GM18861 (cell line): ENCODE results near the gene SPPL2C.

Experiments
- ATAC-seq: cut with Tn5 transposase; IDR thresholded peaks from one replicate; pipeline ENCODE4 v1.9.1; 2021; ENCODE audit not compliant: unreplicated experiment

SPPL2C gene

GRCh38 chr17:45828171-45828570 is 16.5 kb upstream of the SPPL2C start:
- no peak for ATAC-seq

- ATAC-seq = no peak
Observed at GRCh38 chr17:45828582-45829133, 16.0 kb upstream of the SPPL2C start.

- ATAC-seq = no peak
Observed at GRCh38 chr17:45833920-45834319, 10.8 kb upstream of the SPPL2C start.

GRCh38 chr17:45834471-45835396 is 9.9 kb upstream of the SPPL2C start:
- ATAC-seq = no peak

- no peak for ATAC-seq
Observed at GRCh38 chr17:45835481-45835880, 9.2 kb upstream of the SPPL2C start.

- ATAC-seq = no peak
Observed at GRCh38 chr17:45836047-45837044, 8.3 kb upstream of the SPPL2C start.

GRCh38 chr17:45837187-45837586 is 7.5 kb upstream of the SPPL2C start:
- ATAC-seq = no peak

GRCh38 chr17:45837603-45838002 is 7.1 kb upstream of the SPPL2C start:
- ATAC-seq = no peak

- ATAC-seq = no peak
Observed at GRCh38 chr17:45838751-45839295, 5.9 kb upstream of the SPPL2C start.

- no peak for ATAC-seq
Observed at GRCh38 chr17:45839442-45839841, 5.2 kb upstream of the SPPL2C start.

- ATAC-seq = no peak
Observed at GRCh38 chr17:45841186-45841585, 3.5 kb upstream of the SPPL2C start.

- ATAC-seq = no peak
Observed at GRCh38 chr17:45841883-45842525, 2.7 kb upstream of the SPPL2C start.

- no peak for ATAC-seq
Observed at GRCh38 chr17:45843722-45844121, 959 bp upstream of the SPPL2C start.

- no peak for ATAC-seq
Observed at GRCh38 chr17:45845376-45846185, 900 bp downstream of the SPPL2C start.

GRCh38 chr17:45846223-45846622 is 1.5 kb downstream of the SPPL2C start:
- no peak for ATAC-seq

GRCh38 chr17:45846646-45847045 is 2.0 kb downstream of the SPPL2C start:
- no peak for ATAC-seq

GRCh38 chr17:45847101-45847500 is 2.4 kb downstream of the SPPL2C start:
- ATAC-seq = no peak

- ATAC-seq = no peak
Observed at GRCh38 chr17:45847747-45848146, 3.1 kb downstream of the SPPL2C start.

- no peak for ATAC-seq
Observed at GRCh38 chr17:45848405-45848804, 3.7 kb downstream of the SPPL2C start.
